OCI-M2 (cell line): ENCODE results near the gene USP43.
"Not testable (repeated sequence)": the region's sequence is repeated elsewhere in the genome, so short reads cannot be mapped to it uniquely, and the experiment has no call there.

Experiments used
- DNase-seq: peaks from one replicate; lab custom pipeline; 2025; ENCODE audit not compliant: unreplicated experiment; lab: John Stamatoyannopoulos, UW

Gene USP43

GRCh38 chr17:9644910-9645751 lies at the start of gene USP43:
Gene USP43, plus strand, starts transcription at chr17:9645517. Its CDS starts 116 bp downstream, at chr17:9645633.
- no peak for DNase-seq

- DNase-seq = not testable (repeated sequence)
Observed at GRCh38 chr17:9597638-9598037, 47.7 kb upstream of the USP43 start.

GRCh38 chr17:9598661-9599060 lies 46.7 kb upstream of the USP43 start:
- no peak for DNase-seq

GRCh38 chr17:9604583-9604982 lies 40.7 kb upstream of the USP43 start:
- not testable (repeated sequence) for DNase-seq

GRCh38 chr17:9606453-9606852 lies 38.9 kb upstream of the USP43 start:
- DNase-seq = no peak

- DNase-seq = not testable (repeated sequence)
Observed at GRCh38 chr17:9607058-9607457, 38.3 kb upstream of the USP43 start.

- no peak for DNase-seq
Observed at GRCh38 chr17:9611557-9611956, 33.8 kb upstream of the USP43 start.

GRCh38 chr17:9612006-9612405 lies 33.3 kb upstream of the USP43 start:
- no peak for DNase-seq

GRCh38 chr17:9615486-9615885 lies 29.8 kb upstream of the USP43 start:
- DNase-seq = no peak

- DNase-seq = no peak
Observed at GRCh38 chr17:9622961-9623360, 22.4 kb upstream of the USP43 start.

- no peak for DNase-seq
Observed at GRCh38 chr17:9628509-9628908, 16.8 kb upstream of the USP43 start.

GRCh38 chr17:9632741-9633140 lies 12.6 kb upstream of the USP43 start:
- no peak for DNase-seq

GRCh38 chr17:9635340-9635739 lies 10.0 kb upstream of the USP43 start:
- DNase-seq = no peak

- DNase-seq = no peak
Observed at GRCh38 chr17:9636501-9636900, 8.8 kb upstream of the USP43 start.

- not testable (repeated sequence) for DNase-seq
Observed at GRCh38 chr17:9640388-9640787, 4.9 kb upstream of the USP43 start.

GRCh38 chr17:9643611-9644010 lies 1.7 kb upstream of the USP43 start:
- DNase-seq = no peak

- DNase-seq = no peak
Observed at GRCh38 chr17:9645851-9646545, 681 bp downstream of the USP43 start.

- DNase-seq = no peak
Observed at GRCh38 chr17:9646546-9646885, 1.2 kb downstream of the USP43 start.

- DNase-seq = no peak
Observed at GRCh38 chr17:9647014-9647413, 1.7 kb downstream of the USP43 start.

- no peak for DNase-seq
Observed at GRCh38 chr17:9648521-9649110, 3.3 kb downstream of the USP43 start.

GRCh38 chr17:9658593-9659211 lies 13.4 kb downstream of the USP43 start:
- DNase-seq = no peak

GRCh38 chr17:9661027-9661426 lies 15.7 kb downstream of the USP43 start:
- no peak for DNase-seq
